ENCODE results near the gene USH2A.

USH2A gene

GRCh38 chr1:215779729-215780128 lies 643.5 kb downstream of the USH2A start:
- H3K27ac ChIP-seq (ENCODE audit: low read depth, low read length): no peak overlapping the region
- no peaks in the 10 kb centered on the region for H3K4me1 ChIP-seq (ENCODE audit: control insufficient read depth in 5 of 5, insufficient read depth in 5 of 5, low read length in 5 of 5)
- H3K36me3 ChIP-seq (ENCODE audit: control insufficient read depth in 5 of 5, insufficient read depth in 5 of 5, low read length in 5 of 5): no peaks in the 10 kb centered on the region
- H3K4me3 ChIP-seq (ENCODE audit: low read depth in 1 of 5, low read length in 5 of 5): no peak overlapping the region
- H3K9ac ChIP-seq (ENCODE audit: low read length in 5 of 5): no peak overlapping the region
- peaks cover 0 to 2% (median 0%) of the 10 kb centered on the region in 5 donors for H3K27me3 ChIP-seq (ENCODE audit: control insufficient read depth in 5 of 5, insufficient read depth in 4 of 5, low read length in 5 of 5)
- H3K9me3 ChIP-seq (ENCODE audit: control insufficient read depth in 5 of 5, low read length in 5 of 5): no peaks in the 10 kb centered on the region

GRCh38 chr1:215777370-215777925 lies 645.8 kb downstream of the USH2A start:
- H3K4me3 ChIP-seq (ENCODE audit: low read depth in 1 of 5, low read length in 5 of 5): no peak overlapping the region
- peaks cover 0 to 2% (median 0%) of the 10 kb centered on the region in 5 donors for H3K27me3 ChIP-seq (ENCODE audit: control insufficient read depth in 5 of 5, insufficient read depth in 4 of 5, low read length in 5 of 5)
- no peaks in the 10 kb centered on the region for H3K36me3 ChIP-seq (ENCODE audit: control insufficient read depth in 5 of 5, insufficient read depth in 5 of 5, low read length in 5 of 5)
- H3K4me1 ChIP-seq (ENCODE audit: control insufficient read depth in 5 of 5, insufficient read depth in 5 of 5, low read length in 5 of 5): no peaks in the 10 kb centered on the region
- no peaks in the 10 kb centered on the region for H3K9me3 ChIP-seq (ENCODE audit: control insufficient read depth in 5 of 5, low read length in 5 of 5)
- H3K9ac ChIP-seq (ENCODE audit: low read length in 5 of 5): no peak overlapping the region
- no peak overlapping the region for H3K27ac ChIP-seq (ENCODE audit: low read depth, low read length)

- Histone ChIP-seq H3K9ac (ENCODE audit: low read length in 5 of 5) (no peak overlapping the region), H3K36me3 (ENCODE audit: control insufficient read depth in 5 of 5, insufficient read depth in 5 of 5, low read length in 5 of 5) (no peaks in the 10 kb centered on the region), H3K4me3 (ENCODE audit: low read depth in 1 of 5, low read length in 5 of 5) (no peak overlapping the region), H3K27ac (ENCODE audit: low read depth, low read length) (no peak overlapping the region), H3K4me1 (ENCODE audit: control insufficient read depth in 5 of 5, insufficient read depth in 5 of 5, low read length in 5 of 5) (no peaks in the 10 kb centered on the region), H3K27me3 (ENCODE audit: control insufficient read depth in 5 of 5, insufficient read depth in 4 of 5, low read length in 5 of 5) (peaks cover 0 to 2% (median 0%) of the 10 kb centered on the region in 5 donors), H3K9me3 (ENCODE audit: control insufficient read depth in 5 of 5, low read length in 5 of 5) (no peaks in the 10 kb centered on the region)
These were observed 646.9 kb downstream of the USH2A start for GRCh38 chr1:215776336-215776735.

- H3K9ac ChIP-seq (ENCODE audit: low read length in 5 of 5): no peak overlapping the region
- no peaks in the 10 kb centered on the region for H3K36me3 ChIP-seq (ENCODE audit: control insufficient read depth in 5 of 5, insufficient read depth in 5 of 5, low read length in 5 of 5)
- no peaks in the 10 kb centered on the region for H3K4me1 ChIP-seq (ENCODE audit: control insufficient read depth in 5 of 5, insufficient read depth in 5 of 5, low read length in 5 of 5)
- peaks cover 0 to 2% (median 0%) of the 10 kb centered on the region in 5 donors for H3K27me3 ChIP-seq (ENCODE audit: control insufficient read depth in 5 of 5, insufficient read depth in 4 of 5, low read length in 5 of 5)
- H3K4me3 ChIP-seq (ENCODE audit: low read depth in 1 of 5, low read length in 5 of 5): no peak overlapping the region
- H3K27ac ChIP-seq (ENCODE audit: low read depth, low read length): no peak overlapping the region
- no peaks in the 10 kb centered on the region for H3K9me3 ChIP-seq (ENCODE audit: control insufficient read depth in 5 of 5, low read length in 5 of 5)
These were observed 651.1 kb downstream of the USH2A start for GRCh38 chr1:215772151-215772550.

- no peak overlapping the region for H3K27ac ChIP-seq (ENCODE audit: low read depth, low read length)
- H3K9ac ChIP-seq (ENCODE audit: low read length in 5 of 5): no peak overlapping the region
- H3K4me1 ChIP-seq (ENCODE audit: control insufficient read depth in 5 of 5, insufficient read depth in 5 of 5, low read length in 5 of 5): no peaks in the 10 kb centered on the region
These were observed 654.9 kb downstream of the USH2A start for GRCh38 chr1:215768303-215768702.

GRCh38 chr1:215767761-215768160 lies 655.5 kb downstream of the USH2A start:
- H3K4me1 ChIP-seq (ENCODE audit: control insufficient read depth in 5 of 5, insufficient read depth in 5 of 5, low read length in 5 of 5): no peaks in the 10 kb centered on the region
- H3K27ac ChIP-seq (ENCODE audit: low read depth, low read length): no peak overlapping the region

More at GRCh38 chr1:215768303-215768702, 654.9 kb downstream of the USH2A start:
- Histone ChIP-seq H3K9me3 (ENCODE audit: control insufficient read depth in 5 of 5, low read length in 5 of 5) (no peaks in the 10 kb centered on the region), H3K36me3 (ENCODE audit: control insufficient read depth in 5 of 5, insufficient read depth in 5 of 5, low read length in 5 of 5) (no peaks in the 10 kb centered on the region), H3K4me3 (ENCODE audit: low read depth in 1 of 5, low read length in 5 of 5) (no peak overlapping the region), H3K27me3 (ENCODE audit: control insufficient read depth in 5 of 5, insufficient read depth in 4 of 5, low read length in 5 of 5) (no peaks in the 10 kb centered on the region)

GRCh38 chr1:215766521-215766920 lies 656.7 kb downstream of the USH2A start:
- Histone ChIP-seq H3K9ac (ENCODE audit: low read length in 5 of 5) (no peak overlapping the region), H3K4me3 (ENCODE audit: low read depth in 1 of 5, low read length in 5 of 5) (no peak overlapping the region), H3K4me1 (ENCODE audit: control insufficient read depth in 5 of 5, insufficient read depth in 5 of 5, low read length in 5 of 5) (no peaks in the 10 kb centered on the region), H3K27me3 (ENCODE audit: control insufficient read depth in 5 of 5, insufficient read depth in 4 of 5, low read length in 5 of 5) (no peaks in the 10 kb centered on the region), H3K27ac (ENCODE audit: low read depth, low read length) (no peak overlapping the region), H3K36me3 (ENCODE audit: control insufficient read depth in 5 of 5, insufficient read depth in 5 of 5, low read length in 5 of 5) (no peaks in the 10 kb centered on the region), H3K9me3 (ENCODE audit: control insufficient read depth in 5 of 5, low read length in 5 of 5) (no peaks in the 10 kb centered on the region)

More at GRCh38 chr1:215767761-215768160, 655.5 kb downstream of the USH2A start:
- H3K9ac ChIP-seq (ENCODE audit: low read length in 5 of 5): no peak overlapping the region
- no peaks in the 10 kb centered on the region for H3K9me3 ChIP-seq (ENCODE audit: control insufficient read depth in 5 of 5, low read length in 5 of 5)
- no peaks in the 10 kb centered on the region for H3K36me3 ChIP-seq (ENCODE audit: control insufficient read depth in 5 of 5, insufficient read depth in 5 of 5, low read length in 5 of 5)
- no peak overlapping the region for H3K4me3 ChIP-seq (ENCODE audit: low read depth in 1 of 5, low read length in 5 of 5)
- H3K27me3 ChIP-seq (ENCODE audit: control insufficient read depth in 5 of 5, insufficient read depth in 4 of 5, low read length in 5 of 5): no peaks in the 10 kb centered on the region

GRCh38 chr1:215765833-215766232 lies 657.4 kb downstream of the USH2A start:
- Histone ChIP-seq H3K27ac (ENCODE audit: low read depth, low read length) (no peak overlapping the region), H3K4me3 (ENCODE audit: low read depth in 1 of 5, low read length in 5 of 5) (no peak overlapping the region), H3K9ac (ENCODE audit: low read length in 5 of 5) (no peak overlapping the region), H3K9me3 (ENCODE audit: control insufficient read depth in 5 of 5, low read length in 5 of 5) (no peaks in the 10 kb centered on the region), H3K36me3 (ENCODE audit: control insufficient read depth in 5 of 5, insufficient read depth in 5 of 5, low read length in 5 of 5) (no peaks in the 10 kb centered on the region), H3K4me1 (ENCODE audit: control insufficient read depth in 5 of 5, insufficient read depth in 5 of 5, low read length in 5 of 5) (no peaks in the 10 kb centered on the region), H3K27me3 (ENCODE audit: control insufficient read depth in 5 of 5, insufficient read depth in 4 of 5, low read length in 5 of 5) (no peaks in the 10 kb centered on the region)

GRCh38 chr1:215761446-215761845 lies 661.8 kb downstream of the USH2A start:
- H3K4me1 ChIP-seq (ENCODE audit: control insufficient read depth in 5 of 5, insufficient read depth in 5 of 5, low read length in 5 of 5): no peaks in the 10 kb centered on the region
- no peaks in the 10 kb centered on the region for H3K27me3 ChIP-seq (ENCODE audit: control insufficient read depth in 5 of 5, insufficient read depth in 4 of 5, low read length in 5 of 5)
- H3K9me3 ChIP-seq (ENCODE audit: control insufficient read depth in 5 of 5, low read length in 5 of 5): no peaks in the 10 kb centered on the region
- H3K9ac ChIP-seq (ENCODE audit: low read length in 5 of 5): no peak overlapping the region
- no peak overlapping the region for H3K4me3 ChIP-seq (ENCODE audit: low read depth in 1 of 5, low read length in 5 of 5)
- no peak overlapping the region for H3K27ac ChIP-seq (ENCODE audit: low read depth, low read length)
- no peaks in the 10 kb centered on the region for H3K36me3 ChIP-seq (ENCODE audit: control insufficient read depth in 5 of 5, insufficient read depth in 5 of 5, low read length in 5 of 5)

- H3K4me3 ChIP-seq (ENCODE audit: low read depth in 1 of 5, low read length in 5 of 5): no peak overlapping the region
- no peaks in the 10 kb centered on the region for H3K27me3 ChIP-seq (ENCODE audit: control insufficient read depth in 5 of 5, insufficient read depth in 4 of 5, low read length in 5 of 5)
- no peaks in the 10 kb centered on the region for H3K4me1 ChIP-seq (ENCODE audit: control insufficient read depth in 5 of 5, insufficient read depth in 5 of 5, low read length in 5 of 5)
- H3K36me3 ChIP-seq (ENCODE audit: control insufficient read depth in 5 of 5, insufficient read depth in 5 of 5, low read length in 5 of 5): no peaks in the 10 kb centered on the region
- H3K27ac ChIP-seq (ENCODE audit: low read depth, low read length): no peak overlapping the region
- no peaks in the 10 kb centered on the region for H3K9me3 ChIP-seq (ENCODE audit: control insufficient read depth in 5 of 5, low read length in 5 of 5)
- H3K9ac ChIP-seq (ENCODE audit: low read length in 5 of 5): no peak overlapping the region
These were observed 669.1 kb downstream of the USH2A start for GRCh38 chr1:215754112-215754511.

All from subcutaneous abdominal adipose tissue (tissue), 5 donors.